Cerebellar cortex (tissue), 1 donor: Measurements from ENCODE around the gene CHRM5.
"Not testable (repeated sequence)": the region's sequence is repeated elsewhere in the genome, so short reads cannot be mapped to it uniquely, and the experiment has no call there.

ENCODE experiments used
- DNase-seq: peaks from one replicate; pipeline ENCODE4 v3.0.0-alpha.2; 2015; ENCODE audit warnings: low spot score

Gene CHRM5

GRCh38 chr15:33988384-33988783, 20.1 kb downstream of the CHRM5 start:
- no peak for DNase-seq

GRCh38 chr15:33994005-33994615, 25.8 kb downstream of the CHRM5 start:
- peak; percentile 39 for DNase-seq

- not testable (repeated sequence) for DNase-seq
Measured at GRCh38 chr15:33995666-33996065, 27.4 kb downstream of the CHRM5 start.

GRCh38 chr15:34001536-34001935, 33.2 kb downstream of the CHRM5 start:
- DNase-seq: no peak

GRCh38 chr15:34006381-34006780, 38.1 kb downstream of the CHRM5 start:
- no peak for DNase-seq

GRCh38 chr15:34009656-34010055, 41.4 kb downstream of the CHRM5 start:
- DNase-seq: no peak

- no peak for DNase-seq
Measured at GRCh38 chr15:34010921-34011320, 42.6 kb downstream of the CHRM5 start.

- DNase-seq: no peak
Measured at GRCh38 chr15:34011481-34011880, 43.2 kb downstream of the CHRM5 start.

- DNase-seq: no peak
Measured at GRCh38 chr15:34012461-34013028, 44.2 kb downstream of the CHRM5 start.

GRCh38 chr15:34013746-34014145, 45.4 kb downstream of the CHRM5 start:
- no peak for DNase-seq

- DNase-seq: no peak
Measured at GRCh38 chr15:34014556-34014955, 46.3 kb downstream of the CHRM5 start.

- no peak for DNase-seq
Measured at GRCh38 chr15:34018021-34018645, 49.8 kb downstream of the CHRM5 start.

- DNase-seq: not testable (repeated sequence)
Measured at GRCh38 chr15:34018738-34019137, 50.4 kb downstream of the CHRM5 start.

GRCh38 chr15:34019369-34019990, 51.2 kb downstream of the CHRM5 start:
- no peak for DNase-seq

- DNase-seq: no peak
Measured at GRCh38 chr15:34023907-34024306, 55.6 kb downstream of the CHRM5 start.

GRCh38 chr15:34025252-34025651, 57.0 kb downstream of the CHRM5 start:
- no peak for DNase-seq

- DNase-seq: no peak
Measured at GRCh38 chr15:34027606-34028005, 59.3 kb downstream of the CHRM5 start.

- no peak for DNase-seq
Measured at GRCh38 chr15:34031987-34032760, 63.9 kb downstream of the CHRM5 start.

GRCh38 chr15:34038023-34038870, 70.0 kb downstream of the CHRM5 start:
- DNase-seq: peak; percentile 70

GRCh38 chr15:34038871-34039789, 70.8 kb downstream of the CHRM5 start, which contains the start of gene AVEN:
TSS of gene AVEN (minus strand) at chr15:34039204. CDS start at chr15:34039046, 158 bp downstream.
- DNase-seq: peak; percentile 21
